MCF 10A (cell line): ENCODE data around the gene ACTRT2. TPM values are rescaled to one million over a fixed set of nuclear protein-coding genes. Genes with fewer than 3 reads are reported as not detected.

Source experiments
- BruUV-seq: library from RNA; stranded (reverse); fragments of 400-500 nt; replicated peaks from 2 replicates; lab custom pipeline; 2021; lab: Mats Ljungman, UMichigan
- CTCF ChIA-PET: fragments of 300-600 bp; sonication (Branson Sonifier 250); formaldehyde crosslinking; extraction: SDS; loops from one replicate; lab custom pipeline; 2021; ENCODE audit warnings: antibody characterized with exemption, inconsistent platforms; lab: Yijun Ruan, JAX
- POLR2A ChIA-PET: fragments of 300-600, 350-650 bp; sonication (Branson Sonifier 250); formaldehyde crosslinking; extraction: SDS; loops from one replicate; lab custom pipeline; 2020; ENCODE audit warnings: antibody characterized with exemption, inconsistent platforms; lab: Yijun Ruan, JAX
- DNase-seq: peaks from one replicate; pipeline ENCODE4 v3.0.0-alpha.2; 2018; ENCODE audit not compliant: unreplicated experiment
- H3K27ac Mint-ChIP-seq: one replicate; pipeline ENCODE4 v1.8.0; 2022; ENCODE audit warnings: mild to moderate bottlenecking, low read depth, mixed read lengths; ENCODE audit not compliant: unreplicated experiment
- H3K27me3 Mint-ChIP-seq: one replicate; pipeline ENCODE4 v1.8.0; 2022; ENCODE audit warnings: mixed read lengths; ENCODE audit not compliant: insufficient read depth, unreplicated experiment
- H3K36me3 Mint-ChIP-seq: one replicate; pipeline ENCODE4 v1.8.0; 2022; ENCODE audit warnings: mild to moderate bottlenecking, moderate library complexity, mixed read lengths; ENCODE audit not compliant: insufficient read depth, unreplicated experiment
- H3K4me1 Mint-ChIP-seq: one replicate; pipeline ENCODE4 v1.8.0; 2022; ENCODE audit warnings: mixed read lengths; ENCODE audit not compliant: insufficient read depth, unreplicated experiment
- H3K4me3 Mint-ChIP-seq: one replicate; pipeline ENCODE4 v1.8.0; 2022; ENCODE audit warnings: mild to moderate bottlenecking, moderate library complexity, mixed read lengths; ENCODE audit not compliant: unreplicated experiment
- H3K9me3 Mint-ChIP-seq: one replicate; pipeline ENCODE4 v1.8.0; 2022; ENCODE audit warnings: mixed read lengths; ENCODE audit not compliant: unreplicated experiment
- CTCF ChIP-seq: fragments of 200-600 bp; IDR thresholded peaks from one replicate; pipeline ENCODE4 v1.8.0; 2022; ENCODE audit warnings: antibody characterized with exemption, mild to moderate bottlenecking; ENCODE audit not compliant: unreplicated experiment
- intact Hi-C: fragments of 100-400 bp; cut with micrococcal nuclease; formaldehyde crosslinking; loops from 2 replicates; pipeline ENCODE4 v1.14.1; 2022
- total RNA-seq: library from RNA; stranded (reverse); gene quantifications from 2 replicates; pipeline ENCODE4 v1.2.3, GENCODE V29; 2022

The ACTRT2 gene
- total RNA-seq, 1 experiment from 2014 or later = not detected

GRCh38 chr1:3062616-3063378, 41.5 kb downstream of the ACTRT2 start:
- H3K36me3 Mint-ChIP-seq = no peaks in the 10 kb centered on the region
- POLR2A ChIA-PET = no interaction called here
- BruUV-seq = no TSS peak
- CTCF ChIA-PET = no interaction called here
- no peaks in the 10 kb centered on the region for H3K27me3 Mint-ChIP-seq
- H3K4me3 Mint-ChIP-seq = no peak overlapping the region
- no peak overlapping the region for H3K27ac Mint-ChIP-seq
- H3K9me3 Mint-ChIP-seq = peaks cover 21% of the 10 kb centered on the region
- no peaks in the 10 kb centered on the region for H3K4me1 Mint-ChIP-seq
- intact Hi-C loops = no loop called here
- no peak for DNase-seq
- no peak for TF ChIP-seq CTCF

GRCh38 chr1:3063379-3064295, 42.4 kb downstream of the ACTRT2 start:
- peaks cover 13% of the 10 kb centered on the region for H3K9me3 Mint-ChIP-seq
- no peaks in the 10 kb centered on the region for H3K36me3 Mint-ChIP-seq
- POLR2A ChIA-PET = no interaction called here
- CTCF ChIA-PET = no interaction called here
- TF ChIP-seq CTCF = no peak
- no peak overlapping the region for H3K4me3 Mint-ChIP-seq
- no peak for DNase-seq
- no peaks in the 10 kb centered on the region for H3K4me1 Mint-ChIP-seq
- no peaks in the 10 kb centered on the region for H3K27me3 Mint-ChIP-seq
- intact Hi-C loops = no loop called here
- H3K27ac Mint-ChIP-seq = no peak overlapping the region
- no TSS peak for BruUV-seq

- H3K9me3 Mint-ChIP-seq = peaks cover 6% of the 10 kb centered on the region
- CTCF ChIA-PET = no interaction called here
- BruUV-seq = no TSS peak
- H3K4me1 Mint-ChIP-seq = no peaks in the 10 kb centered on the region
- POLR2A ChIA-PET = no interaction called here
- no peaks in the 10 kb centered on the region for H3K27me3 Mint-ChIP-seq
- no peaks in the 10 kb centered on the region for H3K36me3 Mint-ChIP-seq
- no peak for TF ChIP-seq CTCF
- intact Hi-C loops = no loop called here
- no peak overlapping the region for H3K4me3 Mint-ChIP-seq
- no peak for DNase-seq
- H3K27ac Mint-ChIP-seq = no peak overlapping the region
These were observed 43.1 kb downstream of the ACTRT2 start for GRCh38 chr1:3064296-3064850.

- no TSS peak for BruUV-seq
- Mint-ChIP-seq H3K4me1 (no peaks in the 10 kb centered on the region), H3K27me3 (no peaks in the 10 kb centered on the region), H3K36me3 (no peaks in the 10 kb centered on the region), H3K9me3 (peaks cover 6% of the 10 kb centered on the region), H3K27ac (no peak overlapping the region), H3K4me3 (no peak overlapping the region)
- intact Hi-C loops = no loop called here
- ChIA-PET CTCF (no interaction called here), POLR2A (no interaction called here)
- DNase-seq = no peak
- TF ChIP-seq CTCF = no peak
These were observed 43.6 kb downstream of the ACTRT2 start for GRCh38 chr1:3064901-3065300.
